KMS-11 (cell line): ENCODE measurements around the gene UROD.

Experiments used
- H2AFZ ChIP-seq: fragments of 200-600 bp; sonication (generic); 2 replicates; pipeline ENCODE4 v1.6.1; 2016; ENCODE audit warnings: antibody characterized with exemption, mixed run types, low read depth
- H3K27ac ChIP-seq: fragments of 200-600 bp; sonication (generic); 2 replicates; pipeline ENCODE4 v1.6.1; 2016; ENCODE audit warnings: mild to moderate bottlenecking, mixed run types
- H3K27me3 ChIP-seq: fragments of 200-600 bp; sonication (generic); 2 replicates; pipeline ENCODE4 v1.6.1; 2017; ENCODE audit warnings: mild to moderate bottlenecking, low read depth, mixed run types, moderate library complexity; ENCODE audit not compliant: insufficient read depth
- H3K36me3 ChIP-seq: fragments of 200-600 bp; sonication (generic); 2 replicates; pipeline ENCODE4 v1.6.1; 2017; ENCODE audit warnings: mild to moderate bottlenecking, mixed run types; ENCODE audit not compliant: insufficient read depth
- H3K4me1 ChIP-seq: fragments of 200-600 bp; sonication (generic); 2 replicates; pipeline ENCODE4 v1.6.1; 2016; ENCODE audit warnings: mild to moderate bottlenecking, low read depth, mixed run types; ENCODE audit not compliant: poor library complexity, severe bottlenecking
- H3K4me2 ChIP-seq: fragments of 200-600 bp; sonication (generic); 2 replicates; pipeline ENCODE4 v1.7.0; 2016; ENCODE audit warnings: mild to moderate bottlenecking, mixed run types
- H3K4me3 ChIP-seq: fragments of 200-600 bp; sonication (generic); IDR thresholded peaks from 2 replicates; pipeline ENCODE4 v1.6.1; 2017; ENCODE audit warnings: low read depth, low read length, mixed read lengths; ENCODE audit not compliant: insufficient read depth
- H3K79me2 ChIP-seq: fragments of 200-600 bp; sonication (generic); 2 replicates; pipeline ENCODE4 v1.6.1; 2016; ENCODE audit warnings: low read depth, mixed run types; ENCODE audit not compliant: insufficient read depth
- H3K9ac ChIP-seq: fragments of 200-600 bp; sonication (generic); 2 replicates; pipeline ENCODE4 v1.6.1; 2016; ENCODE audit warnings: mild to moderate bottlenecking, mixed run types
- H4K20me1 ChIP-seq: fragments of 200-600 bp; sonication (generic); 2 replicates; pipeline ENCODE4 v1.6.1; 2016; ENCODE audit warnings: mild to moderate bottlenecking, mixed run types; ENCODE audit not compliant: insufficient read depth
- TF ChIP-seq, protein P1 (sequence below): fragments of 200-600 bp; sonication (generic); conservative IDR thresholded peaks from 2 replicates; pipeline ENCODE4 v1.6.1; 2017; ENCODE audit warnings: low read depth, mild to moderate bottlenecking, antibody characterized with exemption, low read length, moderate library complexity, mixed read lengths

Gene UROD

DNA sequence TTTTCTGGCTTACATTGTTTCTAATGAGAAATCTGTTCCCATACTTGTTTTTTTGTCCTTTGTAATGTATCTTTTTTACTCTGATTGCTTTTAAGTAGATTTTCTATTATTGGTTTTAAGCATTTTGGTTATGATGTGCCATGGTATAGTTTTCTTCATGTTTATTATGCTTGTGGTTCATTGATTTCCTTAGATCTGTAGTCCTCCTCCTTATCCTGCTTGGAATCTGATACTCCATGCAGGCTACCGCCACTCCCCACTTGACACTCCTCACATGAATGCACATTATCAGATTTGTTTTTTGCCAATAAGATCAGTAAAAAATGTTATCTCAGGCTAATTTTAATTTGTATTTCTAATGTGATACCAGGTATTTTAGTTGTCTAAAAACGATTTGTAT lies 20.8 kb downstream of the UROD start:
- H3K4me3 ChIP-seq: no peak overlapping the region
- TF ChIP-seq, protein P1, sequence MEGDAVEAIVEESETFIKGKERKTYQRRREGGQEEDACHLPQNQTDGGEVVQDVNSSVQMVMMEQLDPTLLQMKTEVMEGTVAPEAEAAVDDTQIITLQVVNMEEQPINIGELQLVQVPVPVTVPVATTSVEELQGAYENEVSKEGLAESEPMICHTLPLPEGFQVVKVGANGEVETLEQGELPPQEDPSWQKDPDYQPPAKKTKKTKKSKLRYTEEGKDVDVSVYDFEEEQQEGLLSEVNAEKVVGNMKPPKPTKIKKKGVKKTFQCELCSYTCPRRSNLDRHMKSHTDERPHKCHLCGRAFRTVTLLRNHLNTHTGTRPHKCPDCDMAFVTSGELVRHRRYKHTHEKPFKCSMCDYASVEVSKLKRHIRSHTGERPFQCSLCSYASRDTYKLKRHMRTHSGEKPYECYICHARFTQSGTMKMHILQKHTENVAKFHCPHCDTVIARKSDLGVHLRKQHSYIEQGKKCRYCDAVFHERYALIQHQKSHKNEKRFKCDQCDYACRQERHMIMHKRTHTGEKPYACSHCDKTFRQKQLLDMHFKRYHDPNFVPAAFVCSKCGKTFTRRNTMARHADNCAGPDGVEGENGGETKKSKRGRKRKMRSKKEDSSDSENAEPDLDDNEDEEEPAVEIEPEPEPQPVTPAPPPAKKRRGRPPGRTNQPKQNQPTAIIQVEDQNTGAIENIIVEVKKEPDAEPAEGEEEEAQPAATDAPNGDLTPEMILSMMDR: no peak
- no peak overlapping the region for H3K4me2 ChIP-seq
- no peak overlapping the region for H3K9ac ChIP-seq
- peaks cover 7% of the 10 kb centered on the region for H3K4me1 ChIP-seq
- H3K27me3 ChIP-seq: no peaks in the 10 kb centered on the region
- no peaks in the 10 kb centered on the region for H4K20me1 ChIP-seq
- H2AFZ ChIP-seq: no peak overlapping the region
- no peak overlapping the region for H3K27ac ChIP-seq
- no peaks in the 10 kb centered on the region for H3K79me2 ChIP-seq
- H3K36me3 ChIP-seq: no peaks in the 10 kb centered on the region

DNA sequence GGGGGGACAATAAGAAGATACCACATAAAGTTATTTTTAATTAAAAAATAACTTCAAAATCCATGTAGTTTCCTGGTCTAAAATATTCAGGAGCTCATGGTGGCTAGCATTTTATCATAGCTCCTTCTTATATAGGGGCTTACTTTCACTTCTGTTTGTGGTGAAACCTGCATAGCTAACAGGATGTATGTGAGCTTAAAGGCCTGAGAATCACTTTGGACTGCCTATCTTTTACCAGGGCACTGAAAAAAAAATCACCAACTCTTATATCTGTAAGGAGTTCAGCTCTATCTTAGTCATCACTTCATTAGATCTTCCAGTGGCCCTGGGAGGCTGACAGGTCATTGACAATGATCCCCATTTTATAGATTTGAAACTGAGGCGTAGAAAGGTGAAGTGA lies 21.3 kb downstream of the UROD start:
- Histone ChIP-seq H3K36me3 (no peaks in the 10 kb centered on the region), H3K27ac (no peak overlapping the region), H3K4me3 (no peak overlapping the region), H4K20me1 (no peaks in the 10 kb centered on the region), H3K9ac (no peak overlapping the region), H3K27me3 (no peaks in the 10 kb centered on the region), H3K79me2 (no peaks in the 10 kb centered on the region), H3K4me1 (peaks cover 7% of the 10 kb centered on the region), H3K4me2 (no peak overlapping the region), H2AFZ (no peak overlapping the region)
- TF ChIP-seq, protein P1: no peak

DNA sequence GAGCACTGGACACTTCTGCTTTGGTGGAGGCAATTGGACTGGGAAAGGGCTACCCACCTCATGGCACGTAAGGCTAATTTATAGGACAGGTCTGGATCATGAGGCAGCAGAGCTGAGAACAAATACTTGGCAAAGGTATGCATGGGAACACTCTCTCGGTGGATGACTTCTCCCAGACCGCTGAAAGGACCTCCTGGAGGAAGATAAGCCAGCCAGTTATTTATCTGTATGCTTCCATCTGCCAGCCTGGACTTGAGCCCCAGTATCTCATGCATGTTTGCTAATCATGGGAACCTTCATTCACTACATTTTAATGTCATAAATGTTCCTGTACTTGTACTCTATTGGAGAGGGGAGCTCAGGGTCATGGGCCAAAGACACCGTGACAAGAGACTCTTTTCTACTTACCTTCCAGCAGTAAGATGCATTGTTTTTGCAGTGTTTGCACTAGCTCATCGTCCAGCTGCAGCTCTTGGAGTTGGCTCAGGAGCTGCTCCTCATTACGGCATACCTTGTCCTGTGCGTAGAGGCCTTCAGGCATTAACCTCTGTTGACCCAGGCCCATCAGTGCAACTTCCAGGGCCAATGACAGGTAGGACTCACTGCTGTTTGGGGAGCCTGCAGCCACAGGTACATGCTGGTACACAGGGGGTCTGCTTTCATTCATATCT lies 23.7 kb downstream of the UROD start:
- Histone ChIP-seq H3K27me3 (no peaks in the 10 kb centered on the region), H2AFZ (no peak overlapping the region), H3K79me2 (no peaks in the 10 kb centered on the region), H3K4me2 (no peak overlapping the region), H3K36me3 (no peaks in the 10 kb centered on the region), H3K4me1 (peaks cover 7% of the 10 kb centered on the region), H4K20me1 (no peaks in the 10 kb centered on the region), H3K4me3 (no peak overlapping the region), H3K27ac (no peak overlapping the region), H3K9ac (no peak overlapping the region)
- TF ChIP-seq, protein P1: no peak

DNA sequence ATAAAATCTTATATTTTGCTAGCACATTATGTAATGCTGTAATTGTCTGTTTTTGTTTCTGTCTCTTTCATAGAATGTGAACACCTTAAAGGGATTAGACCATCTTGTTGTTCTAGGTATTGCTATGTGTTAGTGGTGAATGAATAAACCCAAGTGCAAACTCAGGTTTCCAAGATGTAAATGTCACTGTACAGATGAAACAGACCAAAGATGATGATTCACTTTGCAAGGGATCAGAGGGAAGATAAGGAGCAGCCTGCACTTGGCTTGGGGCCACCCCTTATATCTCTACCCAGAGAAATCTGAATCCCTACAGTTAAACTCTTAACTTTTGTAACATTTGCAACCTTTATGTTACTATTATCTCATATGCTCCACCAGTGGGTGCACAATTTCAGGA lies 25.4 kb downstream of the UROD start:
- H3K4me3 ChIP-seq: no peak overlapping the region
- no peaks in the 10 kb centered on the region for H3K79me2 ChIP-seq
- TF ChIP-seq, protein P1: no peak
- H3K27me3 ChIP-seq: no peaks in the 10 kb centered on the region
- no peak overlapping the region for H3K27ac ChIP-seq
- H3K9ac ChIP-seq: no peak overlapping the region
- H3K4me1 ChIP-seq: peaks cover 7% of the 10 kb centered on the region
- no peaks in the 10 kb centered on the region for H3K36me3 ChIP-seq
- H4K20me1 ChIP-seq: no peaks in the 10 kb centered on the region
- no peak overlapping the region for H2AFZ ChIP-seq
- H3K4me2 ChIP-seq: no peak overlapping the region
